ENCODE results near the gene GALNT2. TPM values are rescaled to one million over a fixed set of nuclear protein-coding genes. Genes with fewer than 3 reads are reported as not detected.
A peak's percentile ranks its signal among the peaks of the same experiment; 100 is the strongest.

Gene GALNT2
- total and polyA plus RNA-seq, 9 of the 15 experiments (the other 6 are each of a cell fraction or from before 2014, with no cell fraction given), result 1.6 to 106 (median 51.9) TPM

GRCh38 chr1:230149751-230150584 is 82.9 kb downstream of the GALNT2 start (continued):
- TF ChIP-seq ZNF518B (CRISPR knock-in tag; IDR thresholded peaks at IDR 0.05) (no peak), HMGN3 (IDR thresholded peaks at IDR 0.05; ENCODE audit: borderline replicate concordance, extremely low read depth, insufficient read length, low read depth, low read length) (no peak), KLF13 (tag; IDR thresholded peaks at IDR 0.05; ENCODE audit: borderline replicate concordance, low read depth) (no peak), ZNF384 (IDR thresholded peaks at IDR 0.05; ENCODE audit: low read depth, low read length) (no peak), NFIC (IDR thresholded peaks at IDR 0.05) (no peak), MCM7 (IDR thresholded peaks at IDR 0.05) (no peak), SOX6 (IDR thresholded peaks at IDR 0.05) (peak; percentile 36; the same call in 1 of the 2 replicates), ZNF217 (CRISPR knock-in tag; IDR thresholded peaks at IDR 0.05) (no peak), THAP12 (CRISPR knock-in tag; IDR thresholded peaks at IDR 0.05) (no peak), KAT7 (CRISPR knock-in tag; IDR thresholded peaks at IDR 0.05; ENCODE audit: borderline replicate concordance) (0 out of 2 replicates have a peak, but pooled peaks have one; percentile 66), MITF (IDR thresholded peaks at IDR 0.05) (no peak), JUN (IDR thresholded peaks at IDR 0.05; ENCODE audit: borderline replicate concordance, low read depth, low read length) (no peak), JUN (CRISPR knock-in tag; IDR thresholded peaks at IDR 0.05; ENCODE audit: borderline replicate concordance) (no peak), ZBTB11 (CRISPR knock-in tag; IDR thresholded peaks at IDR 0.05) (peak in 1 of 3 experiments; percentile 75; a peak in 2 of 6 replicates), BRD4 (IDR thresholded peaks at IDR 0.05) (0 out of 2 replicates have a peak, but pooled peaks have one; percentile 37), BCOR (IDR thresholded peaks at IDR 0.05) (0 out of 2 replicates have a peak, but pooled peaks have one; percentile 19)

Data from K562 (cell line).